ENCODE data around the gene TCF4. TPM values are rescaled to one million over a fixed set of nuclear protein-coding genes. Genes with fewer than 3 reads are reported as not detected.

The TCF4 gene
- total and polyA plus RNA-seq, 8 donors, result 5.1 to 187 (median 39.9) TPM

DNA sequence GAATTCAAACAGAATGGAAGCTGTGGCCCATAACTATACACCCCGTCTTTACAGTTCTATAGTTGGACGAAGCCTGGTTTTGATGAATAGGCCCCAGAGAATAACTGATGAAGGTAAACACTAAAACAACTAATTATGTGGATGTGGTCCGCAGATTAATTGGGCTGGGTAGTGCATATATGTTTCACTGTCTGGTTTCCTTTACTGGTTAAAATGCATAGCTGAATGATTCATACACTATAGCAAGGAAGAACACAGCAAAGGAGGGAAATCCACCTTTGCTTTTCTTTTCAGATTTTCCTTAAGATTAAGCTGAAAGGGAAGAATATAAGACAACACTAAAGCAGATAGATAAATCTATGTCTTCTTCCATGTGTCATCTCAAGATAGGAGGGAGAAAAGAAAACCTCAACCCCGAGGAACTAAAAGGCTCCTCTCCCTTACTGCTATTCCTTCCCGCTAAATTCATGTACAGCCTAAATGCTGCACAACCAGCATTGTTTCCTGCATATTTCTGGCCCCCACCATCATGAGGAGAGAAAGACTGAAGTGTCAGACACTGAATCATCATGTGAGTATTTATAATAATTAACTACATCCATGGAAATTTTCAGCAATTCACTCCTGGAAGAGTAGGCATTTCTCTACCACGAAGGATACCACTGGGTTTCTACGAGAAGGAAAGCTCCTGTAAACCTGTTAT lies 331.6 kb downstream of the TCF4 start:
- H3K4me3 ChIP-seq, result no peak overlapping the region
- H3K36me3 ChIP-seq, result peaks cover 0 to 56% (median 43%) of the 10 kb centered on the region in 4 donors
- 72 to 86% (median 81%) methylated on average over 7 of the region's 7 CpGs for WGBS, 5 donors
- intact Hi-C loops (cut with DNase I; ENCODE audit: low total_unique reads), result no loop called here
- no peak for DNase-seq
- no peak for TF ChIP-seq POLR2A (IDR thresholded peaks at IDR 0.05)
- no peak for TF ChIP-seq CTCF (IDR thresholded peaks at IDR 0.05)
- TF ChIP-seq POLR2AphosphoS5 (IDR thresholded peaks at IDR 0.05), result no peak
- no peak for TF ChIP-seq EP300 (IDR thresholded peaks at IDR 0.05)
- peaks cover 0 to 22% (median 12%) of the 10 kb centered on the region in 4 donors for H3K4me1 ChIP-seq
- no peaks in the 10 kb centered on the region for H3K27me3 ChIP-seq
- no peak overlapping the region for H3K27ac ChIP-seq
- H3K9me3 ChIP-seq, result no peaks in the 10 kb centered on the region

DNA sequence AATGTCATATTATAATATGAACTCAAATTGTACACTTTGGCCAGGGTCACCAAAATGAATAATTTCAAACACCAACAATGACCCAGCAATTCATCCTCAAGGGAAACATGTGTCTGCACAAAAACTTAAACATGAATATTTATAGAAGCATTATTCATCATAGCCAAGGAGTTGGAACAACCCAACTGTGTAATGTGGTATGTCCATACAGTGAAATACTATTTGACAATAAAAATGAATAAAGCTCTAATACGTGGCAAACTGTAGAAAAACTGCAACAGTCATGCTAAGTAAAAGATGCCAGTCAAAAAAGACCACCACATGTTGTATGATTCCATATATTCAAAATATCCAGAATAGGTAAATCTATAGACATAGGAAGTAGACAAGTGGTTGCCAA lies 334.2 kb downstream of the TCF4 start:
- Histone ChIP-seq H3K36me3 (peaks cover 0 to 32% (median 25%) of the 10 kb centered on the region in 4 donors), H3K9me3 (no peaks in the 10 kb centered on the region), H3K27ac (no peak overlapping the region), H3K4me1 (peaks cover 0 to 25% (median 12%) of the 10 kb centered on the region in 4 donors), H3K27me3 (no peaks in the 10 kb centered on the region), H3K4me3 (no peak overlapping the region)
- TF ChIP-seq CTCF (IDR thresholded peaks at IDR 0.05) (no peak), EP300 (IDR thresholded peaks at IDR 0.05) (no peak), POLR2AphosphoS5 (IDR thresholded peaks at IDR 0.05) (no peak), POLR2A (IDR thresholded peaks at IDR 0.05) (no peak)
- WGBS, 5 donors, result 89 to 98% (median 96%) methylated on average over 1 of the region's 1 CpG
- intact Hi-C loops (cut with DNase I; ENCODE audit: low total_unique reads), result no loop called here
- DNase-seq, result no peak

DNA sequence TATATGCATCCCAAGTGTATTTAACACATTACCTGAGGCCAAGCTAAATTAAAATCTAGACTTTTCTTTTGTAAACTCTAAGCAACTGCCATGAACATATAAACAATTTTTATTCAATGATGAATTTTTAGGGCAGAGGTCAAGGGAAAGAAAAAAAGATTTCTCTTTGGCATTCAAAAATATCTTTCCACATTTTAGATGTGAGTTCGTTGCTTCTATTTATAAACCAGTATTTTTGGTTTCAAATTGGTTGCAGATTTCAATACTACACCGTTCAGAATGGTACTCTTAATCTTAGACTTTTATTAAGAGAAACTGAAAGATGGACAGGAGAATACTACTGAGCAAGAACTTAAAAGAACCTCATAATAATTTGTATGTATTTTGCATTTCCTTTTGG lies 335.1 kb downstream of the TCF4 start:
- peaks cover 0 to 28% (median 22%) of the 10 kb centered on the region in 4 donors for H3K36me3 ChIP-seq
- peak overlapping the region in 3 of 5 donors; percentile 6 to 31 (median 28) for H3K27ac ChIP-seq
- intact Hi-C loops (cut with DNase I; ENCODE audit: low total_unique reads), result no loop called here
- 43 to 61% (median 58%) methylated on average over 2 of the region's 2 CpGs for WGBS, 5 donors
- no peaks in the 10 kb centered on the region for H3K27me3 ChIP-seq
- no peak for DNase-seq
- H3K4me1 ChIP-seq, result peaks cover 0 to 25% (median 12%) of the 10 kb centered on the region in 4 donors
- no peak overlapping the region for H3K4me3 ChIP-seq
- no peaks in the 10 kb centered on the region for H3K9me3 ChIP-seq
- TF ChIP-seq POLR2AphosphoS5 (IDR thresholded peaks at IDR 0.05), result no peak
- TF ChIP-seq EP300 (IDR thresholded peaks at IDR 0.05), result no peak
- TF ChIP-seq CTCF (IDR thresholded peaks at IDR 0.05), result no peak
- TF ChIP-seq POLR2A (IDR thresholded peaks at IDR 0.05), result no peak

- 20 to 37% (median 32%) methylated on average over 7 of the region's 7 CpGs for WGBS, 5 donors
- H3K9me3 ChIP-seq, result no peaks in the 10 kb centered on the region
- H3K27ac ChIP-seq, result peak overlapping the region in 2 of 5 donors; percentile 6 to 28
- no peak for DNase-seq
- peaks cover 0 to 27% (median 22%) of the 10 kb centered on the region in 4 donors for H3K36me3 ChIP-seq
- H3K4me1 ChIP-seq, result peaks cover 0 to 25% (median 12%) of the 10 kb centered on the region in 4 donors
- H3K27me3 ChIP-seq, result no peaks in the 10 kb centered on the region
- no peak overlapping the region for H3K4me3 ChIP-seq
- intact Hi-C loops (cut with DNase I; ENCODE audit: low total_unique reads), result no loop called here
- TF ChIP-seq POLR2AphosphoS5 (IDR thresholded peaks at IDR 0.05), result no peak
- TF ChIP-seq CTCF (IDR thresholded peaks at IDR 0.05), result no peak
- no peak for TF ChIP-seq POLR2A (IDR thresholded peaks at IDR 0.05)
- no peak for TF ChIP-seq EP300 (IDR thresholded peaks at IDR 0.05)
Observed at GRCh38 chr18:55252053-55252675, 335.8 kb downstream of the TCF4 start.

All from stomach (tissue), 9 donors.